ENCODE data around the gene GTSE1.
"Not testable (repeated sequence)": the region's sequence is repeated elsewhere in the genome, so short reads cannot be mapped to it uniquely, and the experiment has no call there.

The GTSE1 gene

GRCh38 chr22:46303347-46303965 is 6.8 kb downstream of the GTSE1 start:
- TF ChIP-seq, protein P1, sequence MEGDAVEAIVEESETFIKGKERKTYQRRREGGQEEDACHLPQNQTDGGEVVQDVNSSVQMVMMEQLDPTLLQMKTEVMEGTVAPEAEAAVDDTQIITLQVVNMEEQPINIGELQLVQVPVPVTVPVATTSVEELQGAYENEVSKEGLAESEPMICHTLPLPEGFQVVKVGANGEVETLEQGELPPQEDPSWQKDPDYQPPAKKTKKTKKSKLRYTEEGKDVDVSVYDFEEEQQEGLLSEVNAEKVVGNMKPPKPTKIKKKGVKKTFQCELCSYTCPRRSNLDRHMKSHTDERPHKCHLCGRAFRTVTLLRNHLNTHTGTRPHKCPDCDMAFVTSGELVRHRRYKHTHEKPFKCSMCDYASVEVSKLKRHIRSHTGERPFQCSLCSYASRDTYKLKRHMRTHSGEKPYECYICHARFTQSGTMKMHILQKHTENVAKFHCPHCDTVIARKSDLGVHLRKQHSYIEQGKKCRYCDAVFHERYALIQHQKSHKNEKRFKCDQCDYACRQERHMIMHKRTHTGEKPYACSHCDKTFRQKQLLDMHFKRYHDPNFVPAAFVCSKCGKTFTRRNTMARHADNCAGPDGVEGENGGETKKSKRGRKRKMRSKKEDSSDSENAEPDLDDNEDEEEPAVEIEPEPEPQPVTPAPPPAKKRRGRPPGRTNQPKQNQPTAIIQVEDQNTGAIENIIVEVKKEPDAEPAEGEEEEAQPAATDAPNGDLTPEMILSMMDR (IDR thresholded peaks at IDR 0.05; ENCODE audit: low read depth, low read length), result no peak
- no peak overlapping the region for H3K4me3 ChIP-seq (ENCODE audit: low read depth, low read length)

- TF ChIP-seq, protein P1 (IDR thresholded peaks at IDR 0.05; ENCODE audit: low read depth, low read length), result no peak
- H3K4me3 ChIP-seq (ENCODE audit: low read depth, low read length), result no peak overlapping the region
Observed at GRCh38 chr22:46308283-46308988, 11.8 kb downstream of the GTSE1 start.

GRCh38 chr22:46309526-46310085 is 12.9 kb downstream of the GTSE1 start:
- TF ChIP-seq, protein P1 (IDR thresholded peaks at IDR 0.05; ENCODE audit: low read depth, low read length), result no peak
- H3K4me3 ChIP-seq (ENCODE audit: low read depth, low read length), result no peak overlapping the region

DNA sequence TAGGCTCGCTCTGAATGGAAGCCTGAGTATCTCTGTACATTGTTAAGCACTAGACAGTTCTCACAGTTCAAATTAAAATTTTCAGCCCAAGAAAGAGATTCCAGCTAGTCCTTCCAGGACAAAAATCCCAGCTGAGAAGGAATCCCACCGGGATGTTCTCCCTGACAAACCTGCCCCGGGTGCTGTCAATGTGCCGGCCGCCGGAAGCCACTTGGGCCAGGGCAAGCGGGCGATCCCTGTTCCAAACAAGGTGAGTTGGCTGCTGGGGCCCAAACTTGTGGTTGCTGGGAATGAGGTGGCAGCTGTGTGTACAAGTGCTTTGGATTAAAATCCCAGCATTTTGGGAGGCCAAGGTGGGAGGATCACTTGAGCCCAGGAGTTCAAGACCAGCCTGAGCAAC is 15.4 kb downstream of the GTSE1 start:
- TF ChIP-seq, protein P1 (IDR thresholded peaks at IDR 0.05; ENCODE audit: low read depth, low read length), result no peak

GRCh38 chr22:46312848-46313247 is 16.2 kb downstream of the GTSE1 start:
- not testable (repeated sequence) for H3K4me3 ChIP-seq (ENCODE audit: low read depth, low read length)

More for the DNA sequence above, 15.4 kb downstream of the GTSE1 start:
- H3K4me3 ChIP-seq (ENCODE audit: low read depth, low read length), result no peak overlapping the region

DNA sequence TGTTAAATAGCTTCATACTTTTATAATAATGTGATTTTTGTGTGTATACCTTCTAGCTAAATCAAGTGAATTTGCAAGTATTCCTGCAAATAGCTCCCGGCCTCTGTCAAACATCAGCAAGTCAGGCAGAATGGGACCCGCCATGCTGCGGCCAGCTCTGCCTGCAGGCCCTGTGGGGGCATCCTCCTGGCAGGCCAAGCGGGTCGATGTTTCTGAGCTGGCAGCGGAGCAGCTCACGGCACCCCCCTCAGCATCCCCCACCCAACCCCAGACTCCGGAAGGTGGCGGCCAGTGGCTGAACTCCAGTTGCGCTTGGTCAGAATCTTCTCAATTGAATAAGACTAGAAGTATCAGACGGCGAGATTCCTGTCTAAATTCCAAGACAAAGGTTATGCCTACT is 19.3 kb downstream of the GTSE1 start:
- H3K4me3 ChIP-seq (ENCODE audit: low read depth, low read length), result no peak overlapping the region
- TF ChIP-seq, protein P1 (IDR thresholded peaks at IDR 0.05; ENCODE audit: low read depth, low read length), result no peak

- no peak overlapping the region for H3K4me3 ChIP-seq (ENCODE audit: low read depth, low read length)
- TF ChIP-seq, protein P1 (IDR thresholded peaks at IDR 0.05; ENCODE audit: low read depth, low read length), result no peak
Observed at GRCh38 chr22:46317646-46318045, 21.0 kb downstream of the GTSE1 start.
